ENCODE data around the gene HAP1. TPM values are rescaled to one million over a fixed set of nuclear protein-coding genes. Genes with fewer than 3 reads are reported as not detected.

Gene HAP1
- total RNA-seq, 4 donors from 2014 or later = 0.34 to 0.94 (median 0.53) TPM

DNA sequence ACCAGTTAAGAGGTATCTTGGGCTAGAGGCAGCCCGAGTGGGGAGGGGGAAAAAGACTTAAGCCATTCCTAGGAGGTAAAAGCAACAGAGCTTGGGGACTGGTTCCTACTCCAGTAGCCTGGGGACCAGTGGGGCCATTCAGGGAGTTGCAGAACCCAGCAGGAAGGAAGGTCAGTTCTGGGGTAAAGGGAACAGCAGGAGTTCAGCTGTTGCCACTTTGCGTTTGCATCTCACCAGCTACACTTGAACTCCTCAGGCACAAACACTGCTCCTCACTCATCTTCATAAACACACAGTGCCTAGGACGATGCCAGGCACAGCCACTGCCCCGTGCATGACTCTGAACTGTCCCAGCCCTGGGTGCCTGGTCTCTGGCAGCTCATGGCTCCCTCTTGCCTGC, 4.0 kb downstream of the HAP1 start:
- H3K27me3 ChIP-seq = peaks cover 5 to 75% (median 10%) of the 10 kb centered on the region in 4 donors
- WGBS, 2 donors = 73 to 76% methylated on average over 2 to 4 of the region's 4 CpGs

DNA sequence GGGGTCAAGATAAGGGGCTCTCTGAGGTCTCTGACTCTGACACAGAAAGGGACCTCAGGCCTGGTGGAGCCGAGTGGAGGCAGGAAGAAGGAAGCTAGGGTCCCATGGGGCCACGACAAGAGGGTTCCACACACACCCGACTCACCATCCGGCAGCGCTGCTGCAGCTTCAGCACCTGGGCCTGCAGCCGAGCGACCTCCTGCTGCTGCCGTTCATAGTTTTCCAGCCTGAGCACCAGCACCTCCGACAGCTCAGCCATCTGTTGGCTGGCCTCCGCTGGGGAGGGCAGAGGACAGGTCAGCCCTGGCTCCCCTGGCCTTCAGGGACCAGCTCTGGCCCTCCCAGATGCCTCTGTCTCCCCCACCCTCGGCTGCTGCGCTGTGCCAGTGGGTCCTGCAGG, 6.4 kb downstream of the HAP1 start:
- H3K9me3 ChIP-seq = no peaks in the 10 kb centered on the region
- peaks cover 0 to 21% (median 4%) of the 10 kb centered on the region in 3 donors for H3K4me1 ChIP-seq
- TF ChIP-seq, protein P1, sequence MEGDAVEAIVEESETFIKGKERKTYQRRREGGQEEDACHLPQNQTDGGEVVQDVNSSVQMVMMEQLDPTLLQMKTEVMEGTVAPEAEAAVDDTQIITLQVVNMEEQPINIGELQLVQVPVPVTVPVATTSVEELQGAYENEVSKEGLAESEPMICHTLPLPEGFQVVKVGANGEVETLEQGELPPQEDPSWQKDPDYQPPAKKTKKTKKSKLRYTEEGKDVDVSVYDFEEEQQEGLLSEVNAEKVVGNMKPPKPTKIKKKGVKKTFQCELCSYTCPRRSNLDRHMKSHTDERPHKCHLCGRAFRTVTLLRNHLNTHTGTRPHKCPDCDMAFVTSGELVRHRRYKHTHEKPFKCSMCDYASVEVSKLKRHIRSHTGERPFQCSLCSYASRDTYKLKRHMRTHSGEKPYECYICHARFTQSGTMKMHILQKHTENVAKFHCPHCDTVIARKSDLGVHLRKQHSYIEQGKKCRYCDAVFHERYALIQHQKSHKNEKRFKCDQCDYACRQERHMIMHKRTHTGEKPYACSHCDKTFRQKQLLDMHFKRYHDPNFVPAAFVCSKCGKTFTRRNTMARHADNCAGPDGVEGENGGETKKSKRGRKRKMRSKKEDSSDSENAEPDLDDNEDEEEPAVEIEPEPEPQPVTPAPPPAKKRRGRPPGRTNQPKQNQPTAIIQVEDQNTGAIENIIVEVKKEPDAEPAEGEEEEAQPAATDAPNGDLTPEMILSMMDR (IDR thresholded peaks at IDR 0.05) = no peak
- no peak for TF ChIP-seq POLR2A (IDR thresholded peaks at IDR 0.05)
- no peak overlapping the region for H3K27ac ChIP-seq
- intact Hi-C loops (cut with DNase I) = no loop called here
- no peak for DNase-seq
- H3K27me3 ChIP-seq = peaks cover 0 to 60% (median 0%) of the 10 kb centered on the region in 4 donors
- H3K4me3 ChIP-seq = no peak overlapping the region
- WGBS, 2 donors = 82 to 100% methylated on average over 1 to 4 of the region's 12 CpGs
- H3K36me3 ChIP-seq = no peaks in the 10 kb centered on the region

More for the DNA sequence above, 4.0 kb downstream of the HAP1 start:
- DNase-seq = no peak
- TF ChIP-seq, protein P1 (IDR thresholded peaks at IDR 0.05) = no peak
- TF ChIP-seq POLR2A (IDR thresholded peaks at IDR 0.05) = no peak
- intact Hi-C loops (cut with DNase I) = no loop called here
- H3K4me1 ChIP-seq = peaks cover 18 to 41% (median 23%) of the 10 kb centered on the region in 3 donors
- no peak overlapping the region for H3K27ac ChIP-seq
- no peaks in the 10 kb centered on the region for H3K9me3 ChIP-seq
- H3K36me3 ChIP-seq = no peaks in the 10 kb centered on the region
- H3K4me3 ChIP-seq = no peak overlapping the region

DNA sequence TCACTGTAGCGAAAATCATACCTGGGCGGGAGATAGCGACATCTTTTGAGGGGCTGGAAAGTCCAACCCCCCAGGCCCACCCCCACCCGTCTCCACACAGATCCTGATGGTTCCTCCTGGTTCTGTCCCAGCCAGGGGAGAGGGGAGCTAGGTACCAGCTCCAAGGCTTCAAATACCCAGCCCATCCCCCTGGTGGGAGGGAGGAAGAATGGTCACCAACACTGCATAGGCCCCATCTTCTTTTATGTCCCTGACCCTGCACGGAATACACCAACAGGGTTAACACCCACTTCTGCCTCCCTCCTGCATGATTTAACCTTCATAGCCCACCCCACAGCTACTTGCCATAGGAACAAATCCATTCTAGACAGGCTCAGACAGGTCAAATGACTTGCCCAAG, 9.3 kb downstream of the HAP1 start:
- H3K27ac ChIP-seq = no peak overlapping the region
- no peaks in the 10 kb centered on the region for H3K9me3 ChIP-seq
- DNase-seq = no peak
- TF ChIP-seq, protein P1 (IDR thresholded peaks at IDR 0.05) = no peak
- no peak for TF ChIP-seq POLR2A (IDR thresholded peaks at IDR 0.05)
- intact Hi-C loops (cut with DNase I) = no loop called here
- WGBS, 2 donors = 80 to 92% methylated on average over 4 of the region's 5 CpGs
- H3K27me3 ChIP-seq = peaks cover 0 to 33% (median 0%) of the 10 kb centered on the region in 4 donors
- peaks cover 0 to 21% (median 4%) of the 10 kb centered on the region in 3 donors for H3K4me1 ChIP-seq
- no peaks in the 10 kb centered on the region for H3K36me3 ChIP-seq
- no peak overlapping the region for H3K4me3 ChIP-seq

DNA sequence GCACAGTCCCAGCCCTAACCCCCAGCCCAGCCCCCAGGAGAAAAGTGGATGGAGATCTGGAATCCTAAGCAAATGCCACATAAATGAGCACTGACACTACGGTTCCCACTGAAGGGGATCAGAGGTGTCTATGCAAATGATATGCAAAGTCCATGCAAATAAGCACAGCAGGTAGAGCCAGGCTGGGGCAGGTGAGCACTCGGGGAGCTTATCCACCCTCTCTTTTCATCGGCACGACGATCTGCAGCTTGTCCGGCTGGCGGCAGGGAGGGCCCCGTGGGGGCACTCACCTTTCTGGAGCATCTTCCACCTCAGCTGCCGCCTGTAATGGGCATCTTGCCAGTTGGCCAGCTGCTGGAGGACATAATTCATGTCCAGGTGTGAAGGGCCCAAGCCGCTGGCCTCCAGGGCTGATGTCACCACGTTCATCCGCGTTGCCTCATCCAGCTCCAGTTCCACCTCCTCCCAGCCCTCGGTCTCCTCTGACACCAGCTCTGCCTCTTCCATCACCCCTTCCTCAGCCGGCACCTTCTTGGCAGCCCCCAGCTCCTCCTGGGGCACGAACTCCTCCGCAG, 9.9 kb downstream of the HAP1 start:
- Histone ChIP-seq H3K4me1 (peaks cover 0 to 21% (median 4%) of the 10 kb centered on the region in 3 donors), H3K36me3 (no peaks in the 10 kb centered on the region), H3K27me3 (peaks cover 0 to 32% (median 0%) of the 10 kb centered on the region in 4 donors), H3K4me3 (no peak overlapping the region), H3K27ac (no peak overlapping the region), H3K9me3 (no peaks in the 10 kb centered on the region)
- intact Hi-C loops (cut with DNase I) = no loop called here
- WGBS, 2 donors = 74 to 81% methylated on average over 12 to 16 of the region's 17 CpGs
- TF ChIP-seq, protein P1 (IDR thresholded peaks at IDR 0.05) = no peak
- TF ChIP-seq POLR2A (IDR thresholded peaks at IDR 0.05) = no peak
- no peak for DNase-seq

DNA sequence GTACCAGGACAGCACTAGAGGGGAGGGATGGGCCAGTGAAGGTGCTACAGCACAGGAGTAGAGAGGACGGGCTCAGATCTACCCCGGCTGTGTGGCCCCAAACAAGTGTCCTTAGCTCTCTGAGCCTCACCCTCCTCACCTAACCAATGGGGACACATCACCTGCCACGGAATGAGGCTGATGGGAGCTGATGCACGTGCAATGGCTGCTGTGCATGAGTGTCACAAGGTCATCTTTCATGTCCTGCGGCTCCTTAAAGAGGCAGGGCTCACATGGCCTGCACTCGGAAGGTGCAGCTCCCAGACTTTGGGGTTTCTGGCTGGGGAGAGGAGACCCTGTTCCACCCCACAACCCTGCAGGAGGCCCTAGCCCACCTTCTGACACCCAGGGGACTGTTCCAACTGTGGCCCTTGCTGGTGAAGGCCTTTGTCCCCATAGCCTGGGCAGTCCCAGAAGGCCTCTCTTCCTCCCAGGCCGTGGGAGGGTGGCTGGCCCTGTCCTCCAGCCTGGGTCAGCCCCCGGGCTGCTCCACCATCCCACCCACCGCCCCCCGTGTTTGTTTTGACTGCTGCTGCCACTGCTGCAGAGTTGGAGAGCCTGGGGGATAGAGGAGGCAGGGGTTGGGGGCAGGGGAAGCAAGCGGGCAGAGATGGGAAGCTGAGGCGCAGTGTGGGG, 10.5 kb downstream of the HAP1 start:
- Histone ChIP-seq H3K9me3 (no peaks in the 10 kb centered on the region), H3K4me1 (peaks cover 0 to 21% (median 4%) of the 10 kb centered on the region in 3 donors), H3K27me3 (peaks cover 0 to 30% (median 0%) of the 10 kb centered on the region in 4 donors), H3K4me3 (no peak overlapping the region), H3K36me3 (no peaks in the 10 kb centered on the region), H3K27ac (no peak overlapping the region)
- intact Hi-C loops (cut with DNase I) = no loop called here
- no peak for DNase-seq
- WGBS, 2 donors = 75 to 97% methylated on average over 5 to 6 of the region's 12 CpGs
- TF ChIP-seq POLR2A (IDR thresholded peaks at IDR 0.05) = no peak
- TF ChIP-seq, protein P1 (IDR thresholded peaks at IDR 0.05) = no peak

All from esophagus squamous epithelium (tissue), 5 donors.